GM18858 (cell line): ENCODE data around the gene SAMD11.

Experiments used
- ATAC-seq: cut with Tn5 transposase; IDR thresholded peaks from one replicate; pipeline ENCODE4 v1.9.1; 2021; ENCODE audit not compliant: unreplicated experiment

The SAMD11 gene

GRCh38 chr1:962381-963300, 38.9 kb downstream of the SAMD11 start:
- no peak for ATAC-seq

GRCh38 chr1:963301-963651, 39.6 kb downstream of the SAMD11 start:
- ATAC-seq, result no peak

- ATAC-seq, result no peak
Measured at GRCh38 chr1:963746-964525, 40.2 kb downstream of the SAMD11 start.

DNA sequence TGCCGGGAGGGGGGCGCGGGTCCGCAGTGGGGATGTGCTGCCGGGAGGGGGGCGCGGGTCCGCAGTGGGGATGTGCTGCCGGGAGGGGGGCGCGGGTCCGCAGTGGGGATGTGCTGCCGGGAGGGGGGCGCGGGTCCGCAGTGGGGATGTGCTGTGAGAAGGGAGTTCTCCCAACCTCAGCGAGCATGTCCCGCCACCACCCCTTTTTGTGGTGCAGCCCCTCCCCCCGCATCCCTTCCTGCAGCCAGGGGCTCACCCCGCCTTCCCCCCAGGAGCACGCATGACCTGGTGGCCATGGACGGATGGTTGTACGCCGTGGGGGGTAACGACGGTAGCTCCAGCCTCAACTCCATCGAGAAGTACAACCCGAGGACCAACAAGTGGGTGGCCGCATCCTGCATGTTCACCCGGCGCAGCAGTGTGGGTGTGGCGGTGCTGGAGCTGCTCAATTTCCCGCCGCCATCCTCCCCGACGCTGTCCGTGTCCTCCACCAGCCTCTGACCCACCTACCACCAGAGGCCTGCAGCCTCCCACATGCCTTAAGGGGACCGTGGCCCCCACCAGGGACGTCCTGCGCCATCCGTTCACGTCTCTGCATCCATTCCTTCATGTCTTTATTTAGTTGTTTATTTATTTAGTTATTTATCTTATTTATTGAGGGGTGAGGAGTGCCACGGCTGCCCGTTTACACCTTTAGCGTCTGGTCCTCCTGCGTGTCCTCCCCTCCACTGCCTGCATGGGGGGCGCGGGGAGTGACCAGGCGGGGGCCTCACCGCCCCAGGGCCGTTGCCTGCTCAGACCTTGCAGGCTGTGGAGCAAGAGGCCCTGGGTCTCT, 41.2 kb downstream of the SAMD11 start:
- no peak for ATAC-seq

- no peak for ATAC-seq
Measured at GRCh38 chr1:965526-966134, 41.9 kb downstream of the SAMD11 start.

DNA sequence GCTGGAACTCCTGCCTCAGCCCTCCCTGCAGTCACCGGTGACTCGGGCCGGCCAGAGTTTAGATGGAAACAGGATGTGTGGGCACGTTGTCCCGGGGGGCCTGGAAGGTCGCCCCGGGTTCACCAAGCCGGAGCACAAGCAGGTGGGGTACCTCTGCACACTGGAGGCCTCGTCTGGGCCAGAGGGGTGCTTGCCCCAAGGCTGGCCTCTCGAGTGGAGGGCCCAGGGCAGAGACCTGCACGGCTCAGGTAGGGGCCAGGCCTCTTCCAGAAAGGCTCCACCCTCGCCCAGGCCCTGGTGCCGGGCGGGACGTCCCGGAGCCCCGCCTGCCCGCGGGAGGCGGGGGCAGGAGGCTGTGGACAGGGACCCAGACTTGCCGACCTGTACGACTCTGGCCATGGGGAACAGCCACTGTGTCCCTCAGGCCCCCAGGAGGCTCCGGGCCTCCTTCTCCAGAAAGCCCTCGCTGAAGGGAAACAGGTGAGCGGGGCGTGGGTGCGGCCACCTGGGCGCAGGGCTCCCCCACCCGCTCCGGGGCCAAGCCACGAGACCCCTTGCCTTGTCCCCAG, 42.5 kb downstream of the SAMD11 start, which contains the start of gene PLEKHN1:
TSS of gene PLEKHN1 (plus strand) at position 348 of the 569 bp plus-strand sequence. CDS start at position 398, 50 bp downstream.
- ATAC-seq, result no peak

DNA sequence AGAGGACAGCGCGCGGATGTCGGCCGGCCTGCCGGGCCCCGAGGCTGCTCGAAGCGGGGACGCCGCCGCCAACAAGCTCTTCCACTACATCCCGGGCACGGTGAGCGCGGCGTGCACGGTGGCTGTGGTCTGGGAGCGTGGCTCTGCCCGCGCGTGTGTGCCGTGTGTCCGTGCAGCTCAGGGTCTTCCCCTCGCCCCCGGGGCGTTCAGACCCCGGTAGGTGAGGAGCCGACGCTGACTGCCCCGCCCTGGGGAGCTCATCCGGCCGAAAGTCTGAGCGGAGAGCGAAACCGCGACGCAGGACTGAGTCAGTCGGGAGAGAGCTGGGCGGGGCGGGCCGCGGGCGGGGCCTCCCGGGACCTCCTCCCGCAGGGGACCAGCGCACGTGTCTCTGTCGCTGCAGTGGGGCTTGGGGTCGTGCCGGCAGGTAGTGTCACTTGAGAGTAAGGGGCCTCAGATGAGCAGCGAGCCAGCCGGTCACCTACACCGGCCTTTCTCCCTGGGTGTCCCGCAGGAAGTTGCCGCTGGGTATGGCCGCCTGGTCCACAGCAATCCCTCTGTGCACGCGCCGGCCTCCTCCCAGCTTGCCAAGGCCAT, 43.1 kb downstream of the SAMD11 start:
- ATAC-seq, result no peak

- no peak for ATAC-seq
Measured at GRCh38 chr1:967466-968343, 44.0 kb downstream of the SAMD11 start.

DNA sequence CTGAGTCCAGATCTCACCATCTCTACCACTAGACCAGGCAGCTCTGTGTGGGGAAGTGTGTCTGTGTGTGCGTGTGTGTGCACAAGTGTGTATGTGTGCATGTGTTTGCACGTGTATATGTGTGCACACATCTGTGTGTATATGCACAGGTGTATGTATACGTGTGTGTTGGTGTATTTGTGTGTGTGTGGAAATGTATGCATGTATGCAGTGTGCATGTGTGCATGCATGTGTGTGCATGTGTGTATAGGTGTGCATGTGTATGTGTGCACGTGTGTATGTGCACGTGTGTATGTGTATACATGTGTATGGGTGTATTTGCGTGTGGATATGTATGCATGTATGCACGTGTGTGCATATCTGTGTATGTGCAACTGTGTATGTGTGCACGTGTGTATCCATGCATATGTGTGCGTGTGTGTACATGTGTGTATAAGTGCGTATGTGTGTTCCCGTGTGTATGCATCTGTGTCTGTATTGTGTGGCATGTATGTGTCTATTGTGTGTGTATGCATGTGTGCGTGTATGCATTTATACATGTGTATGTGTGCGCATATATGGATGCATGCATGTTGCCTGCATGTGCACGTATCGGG, 45.6 kb downstream of the SAMD11 start:
- ATAC-seq, result no peak

GRCh38 chr1:970242-970972, 46.7 kb downstream of the SAMD11 start:
- no peak for ATAC-seq

- no peak for ATAC-seq
Measured at GRCh38 chr1:970973-971730, 47.4 kb downstream of the SAMD11 start.

- ATAC-seq, result no peak
Measured at GRCh38 chr1:971751-972506, 48.2 kb downstream of the SAMD11 start.

GRCh38 chr1:972726-973458, 49.2 kb downstream of the SAMD11 start:
- no peak for ATAC-seq

DNA sequence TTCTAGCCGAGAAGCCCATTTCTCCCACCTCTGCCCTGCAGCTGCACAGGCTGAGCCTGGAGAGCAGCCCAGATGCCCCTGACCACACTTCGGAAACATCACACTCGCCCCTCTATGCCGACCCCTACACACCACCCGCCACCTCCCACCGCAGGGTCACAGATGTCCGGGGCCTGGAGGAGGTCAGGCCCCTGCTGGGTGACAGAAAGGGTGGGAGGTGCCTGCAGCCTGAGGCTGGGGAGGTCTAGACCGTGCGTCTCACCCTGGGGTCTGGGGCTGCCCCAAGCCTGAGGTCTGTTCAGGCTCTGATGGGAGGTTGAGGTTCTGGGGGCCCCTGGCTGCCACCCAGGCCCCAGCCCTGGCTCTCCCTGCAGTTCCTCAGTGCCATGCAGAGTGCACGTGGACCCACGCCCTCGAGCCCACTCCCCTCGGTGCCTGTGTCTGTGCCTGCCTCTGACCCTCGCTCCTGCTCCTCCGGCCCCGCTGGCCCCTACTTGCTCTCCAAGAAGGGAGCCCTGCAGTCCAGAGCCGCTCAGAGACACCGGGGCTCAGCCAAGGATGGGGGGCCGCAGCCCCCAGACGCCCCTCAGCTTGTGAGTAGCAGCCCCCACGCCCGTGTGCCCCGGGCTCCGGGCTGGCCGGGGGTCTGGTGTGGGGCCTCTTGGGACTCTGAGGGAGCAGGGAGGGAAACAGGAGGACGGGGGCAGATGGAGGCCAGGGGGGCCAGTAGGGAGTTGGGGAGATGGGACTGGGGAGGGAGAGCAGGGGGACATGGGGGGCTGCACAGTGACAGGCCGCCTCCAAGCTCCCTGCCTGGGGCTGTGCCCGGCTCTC, 50.0 kb downstream of the SAMD11 start:
- ATAC-seq, result no peak

DNA sequence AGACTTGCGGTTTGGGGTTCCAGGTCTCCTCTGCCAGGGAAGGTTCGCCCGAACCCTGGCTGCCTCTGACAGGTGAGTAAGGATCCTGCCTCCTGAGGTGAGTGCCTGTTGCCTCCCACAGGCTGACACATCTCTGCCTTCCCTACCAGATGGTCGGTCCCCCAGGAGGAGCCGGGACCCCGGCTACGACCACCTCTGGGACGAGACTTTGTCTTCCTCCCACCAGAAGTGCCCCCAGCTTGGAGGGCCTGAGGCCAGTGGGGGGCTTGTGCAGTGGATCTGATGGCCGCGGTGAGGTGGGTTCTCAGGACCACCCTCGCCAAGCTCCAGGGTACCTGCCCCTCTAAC, 50.5 kb downstream of the SAMD11 start:
- no peak for ATAC-seq
